GM21447 (cell line): ENCODE results near the gene ZBED6.
"Not testable (repeated sequence)": the region's sequence is repeated elsewhere in the genome, so short reads cannot be mapped to it uniquely, and the experiment has no call there.

ENCODE experiments used
- ATAC-seq: cut with Tn5 transposase; IDR thresholded peaks from one replicate; pipeline ENCODE4 v1.9.1; 2021; ENCODE audit not compliant: unreplicated experiment

Gene ZBED6

DNA sequence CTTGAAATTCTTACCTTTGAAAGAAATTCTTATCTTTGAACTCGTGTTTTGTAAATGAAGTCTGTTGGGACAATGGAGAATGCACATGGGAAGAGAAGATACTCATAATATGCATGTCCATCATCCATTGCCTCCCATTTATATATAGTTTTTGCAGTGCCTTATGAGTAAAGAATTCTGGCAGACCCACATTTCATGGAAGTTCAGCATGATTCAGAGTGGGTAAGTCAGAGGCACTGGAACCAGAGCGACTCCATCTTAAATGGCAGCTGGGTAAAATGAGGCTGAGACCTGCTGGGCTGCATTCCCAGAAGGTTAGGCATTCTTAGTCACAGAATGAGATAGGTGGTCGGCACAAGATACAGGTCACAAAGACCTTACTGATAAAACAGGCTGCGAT lies 16.6 kb upstream of the ZBED6 start:
- no peak for ATAC-seq

DNA sequence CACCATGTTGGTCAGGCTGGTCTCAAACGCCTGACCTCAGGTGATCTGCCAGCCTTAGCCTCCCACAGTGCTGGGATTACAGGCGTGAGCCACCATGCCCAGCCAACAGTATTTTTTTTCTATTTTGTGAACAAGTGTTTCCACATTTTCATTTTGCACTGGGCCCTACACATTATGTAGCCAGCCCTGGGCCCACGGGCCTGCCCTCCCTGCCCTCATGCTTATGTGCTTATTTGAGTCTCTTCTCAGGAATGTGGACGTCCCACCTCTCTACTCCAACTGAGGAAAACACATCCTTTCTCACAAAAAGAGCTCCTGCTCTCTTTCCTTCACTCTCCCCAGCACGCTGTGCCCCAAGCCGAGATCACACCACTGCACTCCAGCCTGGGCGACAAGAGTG lies 13.5 kb upstream of the ZBED6 start:
- no peak for ATAC-seq

DNA sequence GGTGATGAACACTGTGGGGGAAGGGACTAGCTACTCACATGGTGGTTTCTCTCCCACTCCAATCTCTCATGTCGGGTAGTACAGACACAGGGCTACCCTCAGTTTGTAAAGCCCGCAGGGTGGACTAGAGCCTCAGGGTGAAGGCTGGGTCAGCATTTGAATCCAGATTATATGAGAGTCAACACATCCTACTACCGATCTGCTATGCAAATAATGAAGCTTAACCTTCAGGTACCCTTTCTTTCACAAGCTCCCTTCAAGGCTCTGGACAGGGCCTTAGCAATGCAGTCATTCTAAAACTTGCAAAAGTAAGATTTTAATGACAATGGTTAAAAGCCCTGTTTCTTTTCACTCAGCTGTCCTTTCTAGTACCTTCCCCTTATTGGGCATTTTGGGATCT lies 5.5 kb upstream of the ZBED6 start:
- ATAC-seq, result no peak

DNA sequence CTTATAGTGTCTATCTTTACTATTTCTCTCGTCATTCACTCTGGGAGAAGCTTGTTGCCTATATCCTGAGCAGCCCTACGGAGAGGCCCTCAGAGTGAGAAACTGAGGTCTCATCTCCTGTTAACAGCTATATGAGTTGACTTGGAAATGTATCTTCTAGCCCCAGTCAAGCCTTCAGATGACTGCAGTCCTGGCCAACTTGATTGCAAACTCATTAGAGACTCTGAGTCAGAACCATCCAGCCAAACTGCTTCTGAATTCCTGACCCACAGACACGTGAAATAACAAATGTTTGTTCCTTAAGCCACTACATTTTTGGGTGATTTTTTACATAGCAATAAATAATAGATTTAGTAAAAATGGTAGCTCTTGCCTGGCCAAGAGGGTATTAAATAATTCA lies 3.9 kb upstream of the ZBED6 start:
- no peak for ATAC-seq

DNA sequence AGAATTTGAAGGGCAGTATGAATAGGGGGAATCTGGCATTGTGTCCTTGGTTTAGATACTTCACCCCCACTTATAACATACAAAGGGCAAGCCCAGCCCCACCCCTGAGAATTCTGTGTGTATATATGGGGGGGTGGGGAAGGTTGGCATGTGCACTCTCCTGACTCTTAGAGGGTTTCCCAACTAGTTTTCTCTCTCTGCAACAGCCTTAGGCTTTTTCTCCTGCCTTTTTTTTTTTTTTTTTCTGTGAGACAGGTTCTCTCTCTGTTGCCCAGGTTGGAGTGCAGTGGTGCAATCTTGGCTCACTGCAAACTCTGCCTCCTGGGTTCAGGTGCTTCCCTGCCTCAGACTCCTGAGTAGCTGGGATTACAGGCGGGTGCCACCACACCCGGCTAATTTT lies 2.9 kb upstream of the ZBED6 start:
- no peak for ATAC-seq

DNA sequence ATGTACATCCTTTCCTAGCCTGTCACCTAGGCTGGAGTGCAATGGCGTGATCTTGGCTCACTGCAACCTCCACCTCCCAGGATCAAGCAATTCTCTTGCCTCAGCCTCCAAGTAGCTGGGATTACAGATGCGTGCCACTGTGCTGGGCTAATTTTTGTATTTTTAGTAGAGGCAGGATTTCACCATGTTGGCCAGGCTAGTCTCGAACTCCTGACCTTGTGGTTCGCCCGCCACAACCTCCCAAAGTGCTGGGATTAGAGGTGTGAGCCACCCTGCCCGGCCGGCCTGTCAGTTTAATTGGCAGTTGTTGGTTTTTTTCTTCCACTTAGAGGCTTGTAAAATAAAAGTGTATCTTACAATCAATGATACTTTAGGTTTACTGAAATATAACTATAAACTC lies 1.9 kb upstream of the ZBED6 start:
- ATAC-seq, result not testable (repeated sequence)

DNA sequence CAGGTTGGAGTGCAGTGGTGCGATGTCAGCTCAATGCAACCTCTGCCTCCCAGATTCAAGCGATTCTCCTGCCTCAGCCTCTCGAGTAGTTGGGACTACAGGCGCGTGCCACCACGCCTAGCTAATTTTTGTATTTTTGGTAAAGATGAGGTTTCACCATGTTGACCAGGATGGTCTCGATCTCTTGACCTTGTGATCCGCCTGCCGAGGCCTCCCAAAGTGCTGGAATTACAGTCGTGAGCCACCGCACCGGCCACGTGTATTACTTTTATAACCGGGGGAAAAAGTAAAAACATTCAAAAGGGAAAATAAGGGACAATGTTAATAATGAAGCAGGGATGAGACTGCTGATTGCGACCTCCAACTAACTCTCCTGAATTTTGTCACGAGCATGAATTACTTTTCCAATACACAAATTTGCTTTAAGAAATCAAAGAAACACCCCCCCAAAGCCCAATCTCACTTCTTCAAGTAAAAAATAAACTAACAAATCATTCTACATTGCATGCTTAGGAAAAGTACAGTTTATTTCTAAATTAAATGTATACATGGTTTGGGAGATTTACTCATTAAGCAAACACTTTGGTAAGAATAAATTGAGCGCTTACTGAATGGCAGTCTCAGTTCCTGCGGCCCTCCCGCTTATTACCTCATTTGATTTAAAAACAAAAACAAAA lies 521 bp upstream of the ZBED6 start:
- ATAC-seq, result no peak

DNA sequence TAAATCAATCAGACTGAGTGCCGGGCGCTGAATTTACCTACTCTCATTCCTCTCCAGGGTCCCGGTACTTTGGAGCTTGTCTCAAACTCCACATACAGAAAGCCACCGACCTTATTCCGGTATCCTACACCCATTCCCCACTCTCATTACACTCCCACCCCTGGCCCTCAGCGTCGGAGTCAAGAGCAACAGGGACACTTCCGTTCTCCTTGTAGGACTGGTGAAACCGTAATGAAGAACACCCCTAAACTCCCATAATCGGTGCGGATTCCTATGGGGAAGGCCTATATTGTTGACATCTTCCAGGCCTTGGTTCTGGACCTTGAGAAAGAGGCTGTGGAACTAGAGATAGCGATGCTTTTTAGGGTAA lies 798 bp downstream of the ZBED6 start:
- no peak for ATAC-seq

DNA sequence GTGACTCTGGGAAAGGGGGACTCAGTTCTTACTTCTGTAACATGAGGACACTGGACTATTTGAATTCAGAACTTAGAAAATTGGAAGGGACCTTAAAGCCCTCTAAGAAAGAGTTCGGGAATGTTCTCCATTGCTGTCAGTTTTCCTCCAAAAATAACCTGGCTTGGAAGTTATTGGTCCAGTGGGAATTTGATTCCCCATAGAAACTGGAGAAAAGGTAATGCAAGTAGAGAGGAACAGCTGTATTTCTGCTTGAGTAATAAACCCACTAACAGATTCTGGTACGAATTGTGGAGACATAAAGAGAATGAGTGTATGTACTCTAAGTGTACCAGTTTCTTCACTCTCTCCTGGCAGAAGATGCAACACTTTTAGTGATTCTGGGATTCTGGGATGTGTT lies 1.8 kb downstream of the ZBED6 start:
- no peak for ATAC-seq

DNA sequence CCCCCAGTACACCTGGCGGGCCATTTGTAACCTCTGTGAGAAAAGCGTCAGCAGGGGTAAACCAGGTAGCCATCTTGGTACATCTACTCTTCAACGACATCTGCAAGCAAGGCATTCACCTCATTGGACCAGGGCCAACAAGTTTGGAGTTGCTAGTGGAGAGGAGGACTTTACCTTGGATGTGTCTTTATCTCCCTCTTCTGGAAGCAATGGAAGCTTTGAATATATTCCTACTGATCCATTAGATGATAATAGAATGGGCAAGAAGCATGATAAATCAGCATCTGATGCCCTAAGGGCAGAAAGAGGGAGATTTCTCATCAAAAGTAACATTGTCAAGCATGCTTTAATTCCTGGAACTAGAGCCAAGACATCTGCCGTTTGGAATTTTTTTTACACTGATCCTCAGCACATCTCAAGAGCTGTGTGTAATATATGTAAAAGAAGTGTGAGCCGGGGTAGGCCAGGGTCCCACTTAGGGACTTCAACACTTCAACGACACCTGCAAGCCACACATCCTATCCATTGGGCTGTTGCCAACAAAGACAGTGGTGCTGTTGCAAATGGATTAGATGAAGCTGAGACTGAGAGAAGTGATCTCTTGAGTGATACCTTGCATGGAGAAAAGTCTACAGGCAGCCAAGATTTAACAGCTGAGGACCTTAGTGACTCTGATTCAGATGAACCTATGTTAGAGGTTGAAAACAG lies 2.7 kb downstream of the ZBED6 start:
- ATAC-seq, result no peak

DNA sequence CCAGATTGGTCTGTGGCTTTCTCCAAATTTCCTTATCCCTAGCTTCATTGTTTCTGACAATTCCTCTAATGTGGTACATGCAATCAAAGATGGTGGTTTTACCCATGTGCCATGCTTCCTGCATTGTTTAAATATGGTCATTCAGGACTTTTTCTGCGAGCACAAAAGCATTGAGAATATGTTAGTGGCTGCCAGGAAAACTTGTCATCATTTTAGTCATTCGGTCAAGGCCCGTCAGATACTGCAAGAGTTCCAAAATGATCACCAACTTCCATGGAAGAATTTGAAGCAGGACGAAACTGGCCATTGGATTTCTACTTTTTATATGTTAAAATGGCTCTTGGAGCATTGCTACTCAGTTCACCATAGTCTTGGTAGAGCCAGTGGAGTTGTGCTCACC lies 3.7 kb downstream of the ZBED6 start:
- no peak for ATAC-seq

DNA sequence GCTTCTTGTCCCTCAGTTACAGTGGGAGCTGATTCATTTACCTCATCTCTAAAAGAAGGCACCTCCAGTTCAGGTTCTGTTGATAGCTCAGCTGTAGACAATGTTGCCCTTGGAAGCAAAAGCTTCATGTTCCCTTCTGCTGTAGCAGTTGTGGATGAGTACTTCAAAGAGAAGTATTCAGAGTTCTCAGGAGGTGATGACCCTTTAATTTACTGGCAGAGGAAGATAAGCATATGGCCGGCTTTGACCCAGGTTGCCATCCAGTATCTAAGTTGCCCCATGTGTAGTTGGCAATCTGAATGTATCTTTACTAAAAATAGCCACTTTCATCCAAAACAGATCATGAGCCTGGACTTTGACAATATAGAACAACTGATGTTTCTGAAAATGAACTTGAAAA lies 4.5 kb downstream of the ZBED6 start:
- no peak for ATAC-seq

DNA sequence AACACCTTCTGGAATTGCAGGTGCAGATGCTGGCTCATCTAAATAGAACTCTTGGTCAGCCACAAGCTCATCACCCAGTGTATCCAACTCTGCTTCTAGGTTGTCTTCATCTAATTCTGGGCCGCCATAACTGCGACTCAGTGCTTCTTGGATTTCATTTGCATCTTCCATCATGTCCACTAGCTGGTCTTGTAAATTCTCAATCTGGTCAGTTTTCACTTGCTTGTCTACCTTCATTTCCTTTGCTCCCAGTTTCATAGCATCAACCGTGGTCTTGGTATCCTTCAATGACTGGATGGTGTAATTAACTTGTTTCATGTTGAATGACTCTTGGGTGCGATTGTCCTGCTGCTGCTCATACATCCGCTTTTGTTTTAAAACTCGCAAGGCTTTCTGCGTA lies 10.3 kb downstream of the ZBED6 start:
- ATAC-seq, result no peak

DNA sequence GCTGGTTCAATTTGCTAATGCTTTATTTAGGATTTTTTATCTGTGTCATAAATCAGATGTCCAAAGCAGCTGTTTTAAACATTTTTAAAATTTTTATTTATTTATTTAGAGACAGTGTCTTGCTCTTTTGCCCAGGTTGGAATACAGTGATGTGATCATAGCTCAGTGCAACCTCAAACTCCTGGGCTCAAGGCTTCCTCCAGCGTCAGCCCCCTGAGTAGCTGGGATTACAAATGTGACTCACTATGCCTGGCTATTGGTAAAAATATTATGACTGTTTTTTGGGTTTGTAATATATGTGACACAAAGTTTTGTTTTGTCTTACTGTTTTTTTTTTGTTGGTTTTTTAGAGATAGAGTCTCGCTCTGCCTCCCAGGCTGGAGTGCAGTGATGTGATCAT lies 11.8 kb downstream of the ZBED6 start:
- ATAC-seq, result no peak

DNA sequence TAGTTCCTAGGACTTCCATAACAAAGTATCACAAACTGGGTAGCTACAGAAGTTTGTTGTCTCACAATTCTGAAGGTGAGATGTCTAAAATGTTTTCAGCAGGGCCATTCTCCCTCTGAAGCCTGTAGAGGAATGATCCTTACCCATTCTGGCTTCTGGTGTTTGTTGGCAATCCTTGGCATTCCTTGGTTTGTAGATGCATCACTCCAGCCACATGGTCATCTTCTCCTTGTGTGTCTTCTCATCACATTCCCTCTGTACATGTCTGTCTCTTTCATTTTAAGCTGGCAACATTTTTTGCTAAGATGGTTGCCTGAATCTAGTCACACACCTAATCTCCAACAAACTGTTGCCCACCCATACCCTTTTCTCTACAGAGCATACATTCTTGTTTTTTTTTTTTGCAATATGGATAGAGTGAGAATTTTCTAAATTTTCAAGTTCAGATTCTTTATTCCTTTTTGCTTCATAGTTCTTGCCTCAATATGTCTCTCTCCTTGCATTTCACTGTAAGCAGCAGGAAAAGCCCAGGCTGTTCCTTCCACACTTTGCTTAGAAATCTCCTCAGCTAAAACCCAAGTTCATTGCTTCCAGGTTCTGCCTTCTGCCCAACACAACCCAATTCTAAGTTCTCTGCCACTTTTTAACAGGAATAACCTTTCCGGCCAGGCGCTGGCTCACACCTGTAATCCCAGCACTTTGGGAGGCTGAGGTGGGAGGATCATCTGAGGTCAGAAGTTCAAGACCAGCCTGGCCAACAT lies 18.3 kb downstream of the ZBED6 start:
- ATAC-seq, result no peak

DNA sequence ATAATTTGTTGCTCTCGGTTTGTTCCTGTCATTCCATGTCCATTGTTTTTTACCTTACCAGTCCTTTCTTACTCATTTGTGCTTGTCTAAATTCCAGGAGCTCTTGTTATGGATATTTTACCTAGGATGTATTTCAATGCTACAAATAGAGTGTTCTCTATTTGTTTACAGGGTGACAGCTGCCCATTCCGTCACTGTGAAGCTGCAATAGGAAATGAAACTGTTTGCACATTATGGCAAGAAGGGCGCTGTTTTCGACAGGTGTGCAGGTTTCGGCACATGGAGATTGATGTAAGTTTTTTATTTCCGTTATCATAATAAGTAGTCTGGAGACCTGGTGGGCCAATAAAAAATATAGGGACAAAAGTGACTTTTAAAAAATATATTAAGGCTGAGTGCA lies 23.0 kb downstream of the ZBED6 start:
- ATAC-seq, result no peak

DNA sequence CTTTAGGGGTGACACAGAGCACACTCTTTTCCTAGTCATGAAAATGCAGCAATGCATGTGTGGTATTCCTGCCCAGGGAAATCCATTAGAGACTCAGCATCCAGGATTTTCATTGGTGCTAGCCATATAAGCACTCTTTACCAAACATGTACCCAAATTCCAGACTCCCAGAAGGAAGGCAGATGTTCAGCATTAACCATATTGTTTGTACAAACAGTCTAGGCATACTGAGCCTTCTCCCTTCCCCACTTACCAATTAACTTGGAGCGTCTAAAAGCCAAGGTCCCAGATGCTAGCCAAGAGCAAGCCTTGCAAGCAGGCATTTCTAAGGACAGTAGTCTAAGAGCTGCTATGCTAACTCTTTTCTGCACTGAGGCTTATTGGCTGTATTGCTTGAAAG lies 27.9 kb downstream of the ZBED6 start:
- ATAC-seq, result no peak

DNA sequence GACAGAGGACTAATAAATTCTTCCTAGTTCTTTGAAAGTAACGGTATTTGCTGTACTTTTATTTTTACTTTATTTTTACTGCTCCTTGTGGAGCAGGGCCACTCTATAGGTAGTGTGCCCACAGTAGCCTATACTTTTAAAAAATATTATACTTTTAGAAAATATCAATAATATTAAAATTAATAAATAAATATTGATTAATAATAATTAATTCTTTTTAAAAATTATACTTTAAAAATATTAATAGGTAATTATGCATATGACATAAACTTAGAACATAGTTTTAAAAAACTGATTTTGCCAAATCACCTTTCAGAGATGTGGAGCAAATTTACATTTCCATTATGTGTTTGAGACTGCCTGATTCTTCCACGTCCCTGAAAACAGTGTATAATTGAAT lies 30.8 kb downstream of the ZBED6 start:
- no peak for ATAC-seq

DNA sequence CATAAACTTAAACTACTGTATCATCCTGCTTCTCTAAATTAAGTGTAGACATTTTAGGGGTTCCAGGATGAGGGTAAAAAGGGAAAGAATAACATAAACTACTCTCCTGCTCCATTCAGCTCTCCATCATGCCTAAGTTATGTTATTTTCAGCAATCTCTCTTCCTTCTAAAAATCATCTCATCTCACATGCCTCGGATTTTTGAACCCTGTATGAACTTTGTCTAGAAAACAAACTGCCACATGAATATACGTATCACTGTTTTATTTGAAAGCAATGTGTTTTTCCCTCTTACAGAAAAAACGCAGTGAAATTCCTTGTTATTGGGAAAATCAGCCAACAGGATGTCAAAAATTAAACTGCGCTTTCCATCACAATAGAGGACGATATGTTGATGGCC lies 32.6 kb downstream of the ZBED6 start:
- no peak for ATAC-seq

DNA sequence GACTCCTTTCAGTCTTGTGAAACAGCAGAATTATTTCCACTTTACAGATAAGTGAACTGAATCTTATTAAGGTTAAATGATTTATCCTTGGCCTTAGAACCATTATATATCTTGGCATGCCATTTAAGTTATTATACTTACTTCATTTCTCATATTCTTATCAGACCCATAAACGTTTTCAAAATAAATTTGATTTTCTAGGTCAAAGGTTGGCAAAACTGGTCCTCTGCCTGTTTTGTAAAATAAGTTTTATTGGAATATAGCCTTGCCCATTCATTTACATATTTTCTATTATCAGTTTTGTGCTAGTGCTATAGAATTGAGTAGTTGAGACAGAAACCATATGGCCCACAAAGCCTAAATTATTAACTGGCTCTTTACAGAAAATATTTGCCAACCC lies 33.1 kb downstream of the ZBED6 start:
- no peak for ATAC-seq

DNA sequence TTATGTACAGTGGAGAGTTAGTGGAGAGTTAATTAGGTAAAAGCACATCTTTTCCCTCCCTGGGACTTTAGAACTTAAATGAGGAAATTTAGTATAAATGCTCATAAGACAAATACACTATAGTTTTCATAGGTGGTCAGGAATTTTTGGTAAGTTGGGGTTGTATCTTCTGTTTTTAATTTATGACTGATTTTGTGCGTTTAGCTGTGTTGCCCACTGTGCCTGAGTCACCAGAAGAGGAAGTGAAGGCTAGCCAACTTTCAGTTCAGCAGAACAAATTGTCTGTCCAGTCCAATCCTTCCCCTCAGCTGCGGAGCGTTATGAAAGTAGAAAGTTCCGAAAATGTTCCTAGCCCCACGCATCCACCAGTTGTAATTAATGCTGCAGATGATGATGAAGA lies 33.8 kb downstream of the ZBED6 start:
- not testable (repeated sequence) for ATAC-seq

DNA sequence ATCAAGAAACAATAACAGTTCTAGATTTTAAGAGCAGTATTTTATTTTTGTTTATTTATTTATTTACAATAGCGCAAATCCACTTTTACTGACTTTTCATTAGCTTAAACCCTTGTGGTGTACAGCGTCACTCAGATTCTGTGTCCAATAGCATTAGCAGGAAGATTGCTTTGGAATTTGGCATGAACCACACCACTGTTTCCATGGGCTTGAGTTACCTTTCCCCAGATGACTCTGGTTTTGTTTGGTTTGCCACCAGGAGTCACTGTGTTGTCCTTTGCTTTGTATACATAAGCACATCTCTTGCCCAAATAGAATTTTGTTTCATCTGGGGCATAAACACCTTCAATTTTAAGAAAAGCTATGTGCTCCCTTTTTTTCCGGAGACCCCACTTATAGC lies 40.1 kb downstream of the ZBED6 start:
- no peak for ATAC-seq
